GM23338 (cell line): ENCODE data around the gene CELSR1. TPM values are rescaled to one million over a fixed set of nuclear protein-coding genes. Genes with fewer than 3 reads are reported as not detected.

Experiments
- REST ChIP-seq: IDR thresholded peaks from one replicate; pipeline ENCODE4 v1.6.1; 2018; ENCODE audit warnings: antibody characterized with exemption; ENCODE audit not compliant: unreplicated experiment
- ZNF462 ChIP-seq: fragments of 250-450 bp; sonication (Bioruptor Pico); IDR thresholded peaks from 2 replicates; pipeline ENCODE4 v1.5.0; 2020; ENCODE audit warnings: mild to moderate bottlenecking, moderate library complexity
- polyA plus RNA-seq: library from polyadenylated mRNA; unstranded; fragments of >200 nt; fragmentation: Nextera tagmentation; extraction: Ambion mirVana; gene quantifications from 2 replicates; pipeline ENCODE4 v1.2.1, GENCODE V29; 2016
- total RNA-seq: library from RNA; depleted of rRNA; stranded (reverse); fragments of >200 nt; shearing (Covaris generic); gene quantifications from 2 replicates; pipeline ENCODE4 v1.2.3, GENCODE V29; 2014

Gene CELSR1
- total and polyA plus RNA-seq, 2 experiments from 2014 or later: 4.8 to 20.4 TPM

DNA sequence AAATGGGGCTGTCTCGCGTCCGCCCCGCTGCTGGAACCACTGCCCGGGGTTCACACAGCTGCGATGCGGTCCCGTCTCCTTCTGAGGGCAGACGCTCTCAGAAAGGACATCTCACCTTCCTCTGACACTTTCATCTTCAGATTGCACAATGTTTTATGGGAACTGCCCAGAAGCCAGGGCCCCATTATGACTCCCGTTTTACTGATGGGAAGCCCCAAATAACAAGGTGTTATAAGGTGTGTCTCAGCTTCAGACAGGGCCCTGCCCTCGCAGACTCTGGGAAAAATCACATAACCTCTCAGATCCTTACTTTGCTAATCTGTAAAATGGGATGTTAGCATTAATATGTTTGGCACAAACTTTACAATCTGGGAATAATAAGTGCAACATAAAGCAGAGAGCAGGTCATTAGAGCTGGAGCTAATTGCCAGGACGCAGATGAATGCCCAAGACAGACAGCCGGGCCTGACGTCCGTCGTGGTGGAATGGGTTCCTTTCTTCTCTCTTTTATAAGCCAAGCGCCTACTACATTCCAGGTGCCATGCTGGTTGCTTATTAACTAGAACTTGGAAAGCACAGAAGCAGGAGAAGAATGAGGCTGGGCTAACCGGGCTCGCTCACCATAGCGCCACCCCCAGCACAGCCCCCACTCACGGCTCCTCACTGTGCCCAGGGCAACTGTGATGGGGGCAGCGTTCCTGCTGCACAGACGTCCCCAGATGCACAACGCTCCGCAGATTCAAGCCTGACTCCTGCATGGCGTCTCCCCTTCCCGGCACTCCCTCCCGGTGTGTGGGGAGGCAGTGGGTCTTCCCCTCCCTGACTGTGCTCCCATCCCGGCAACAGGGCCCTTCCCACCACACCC is 158.1 kb downstream of the CELSR1 start (continued):
- TF ChIP-seq REST (no peak), ZNF462 (CRISPR knock-in tag) (no peak)
